Progenitor cell of endocrine pancreas (in vitro differentiated cells): ENCODE results near the gene NFE2L2. TPM values are rescaled to one million over a fixed set of nuclear protein-coding genes. Genes with fewer than 3 reads are reported as not detected.

Source experiments
- DNase-seq: peaks from one replicate; pipeline ENCODE4 v3.0.0; 2021; ENCODE audit warnings: low spot score; ENCODE audit not compliant: unreplicated experiment
- H3K27ac Mint-ChIP-seq: 2 replicates; pipeline ENCODE4 v1.8.0; 2021; ENCODE audit warnings: mild to moderate bottlenecking, moderate library complexity, mixed read lengths
- H3K27me3 Mint-ChIP-seq: 2 replicates; pipeline ENCODE4 v1.8.0; 2021; ENCODE audit warnings: mixed read lengths
- H3K36me3 Mint-ChIP-seq: 2 replicates; pipeline ENCODE4 v1.8.0; 2022; ENCODE audit warnings: mixed read lengths; ENCODE audit not compliant: insufficient read depth
- H3K4me1 Mint-ChIP-seq: 2 replicates; pipeline ENCODE4 v1.8.0; 2021; ENCODE audit warnings: low read depth, mixed read lengths
- H3K4me3 Mint-ChIP-seq: 2 replicates; pipeline ENCODE4 v1.8.0; 2021; ENCODE audit warnings: low read depth, mild to moderate bottlenecking, moderate library complexity, mixed read lengths
- H3K9me3 Mint-ChIP-seq: 2 replicates; pipeline ENCODE4 v1.8.0; 2021; ENCODE audit warnings: low read depth, mixed read lengths
- total RNA-seq: library from RNA; stranded (reverse); gene quantifications from 2 replicates; pipeline ENCODE4 v1.2.1, GENCODE V29; 2021
- TF ChIP-seq, protein P1 (sequence below): fragments of 200-600 bp; sonication (generic); IDR thresholded peaks from one replicate; pipeline ENCODE4 v1.5.0; 2021; ENCODE audit warnings: antibody characterized with exemption, mild to moderate bottlenecking; ENCODE audit not compliant: unreplicated experiment

The NFE2L2 gene
- total RNA-seq, 1 donor from 2014 or later: 59.1 TPM

DNA sequence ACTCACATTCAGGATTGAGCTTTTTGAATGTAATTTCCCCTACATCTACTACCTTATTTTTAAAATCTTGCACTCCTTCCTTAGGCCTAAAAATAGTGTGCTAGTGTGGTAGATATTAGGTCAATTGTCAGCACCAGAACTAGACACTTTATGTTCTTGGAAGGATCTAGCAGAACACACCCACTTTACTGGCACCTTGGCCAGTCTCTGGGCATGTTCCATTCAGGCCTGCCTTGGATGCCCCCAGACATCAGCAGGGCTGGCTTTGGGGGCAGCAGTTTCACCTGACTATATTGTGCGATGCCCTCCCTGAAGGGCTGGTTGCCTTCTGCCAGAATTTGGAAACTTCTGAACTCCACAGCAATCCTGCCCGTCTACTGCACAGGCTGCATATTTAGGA, 15.3 kb upstream of the NFE2L2 start:
- H3K36me3 Mint-ChIP-seq: no peaks in the 10 kb centered on the region
- H3K27me3 Mint-ChIP-seq: no peaks in the 10 kb centered on the region
- H3K4me3 Mint-ChIP-seq: no peak overlapping the region
- H3K9me3 Mint-ChIP-seq: no peaks in the 10 kb centered on the region
- no peak for DNase-seq
- TF ChIP-seq, protein P1, sequence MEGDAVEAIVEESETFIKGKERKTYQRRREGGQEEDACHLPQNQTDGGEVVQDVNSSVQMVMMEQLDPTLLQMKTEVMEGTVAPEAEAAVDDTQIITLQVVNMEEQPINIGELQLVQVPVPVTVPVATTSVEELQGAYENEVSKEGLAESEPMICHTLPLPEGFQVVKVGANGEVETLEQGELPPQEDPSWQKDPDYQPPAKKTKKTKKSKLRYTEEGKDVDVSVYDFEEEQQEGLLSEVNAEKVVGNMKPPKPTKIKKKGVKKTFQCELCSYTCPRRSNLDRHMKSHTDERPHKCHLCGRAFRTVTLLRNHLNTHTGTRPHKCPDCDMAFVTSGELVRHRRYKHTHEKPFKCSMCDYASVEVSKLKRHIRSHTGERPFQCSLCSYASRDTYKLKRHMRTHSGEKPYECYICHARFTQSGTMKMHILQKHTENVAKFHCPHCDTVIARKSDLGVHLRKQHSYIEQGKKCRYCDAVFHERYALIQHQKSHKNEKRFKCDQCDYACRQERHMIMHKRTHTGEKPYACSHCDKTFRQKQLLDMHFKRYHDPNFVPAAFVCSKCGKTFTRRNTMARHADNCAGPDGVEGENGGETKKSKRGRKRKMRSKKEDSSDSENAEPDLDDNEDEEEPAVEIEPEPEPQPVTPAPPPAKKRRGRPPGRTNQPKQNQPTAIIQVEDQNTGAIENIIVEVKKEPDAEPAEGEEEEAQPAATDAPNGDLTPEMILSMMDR: no peak
- no peak overlapping the region for H3K27ac Mint-ChIP-seq
- H3K4me1 Mint-ChIP-seq: peaks cover 20% of the 10 kb centered on the region

DNA sequence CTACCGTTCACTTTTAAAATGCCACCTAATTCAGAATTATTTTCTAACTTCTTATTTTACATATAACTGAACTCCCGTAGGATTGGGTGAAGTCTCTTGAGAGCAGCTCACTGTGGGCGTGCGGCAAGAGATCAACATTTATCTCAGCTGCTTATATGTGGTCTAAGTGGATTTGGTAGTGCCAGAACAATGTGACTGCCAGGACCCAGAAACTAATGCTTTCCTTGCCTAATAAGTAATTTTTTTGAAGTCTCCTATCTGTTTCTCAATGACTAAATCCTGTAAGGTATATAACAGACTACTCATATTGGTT, 11.2 kb upstream of the NFE2L2 start:
- Mint-ChIP-seq H3K9me3 (no peaks in the 10 kb centered on the region), H3K36me3 (no peaks in the 10 kb centered on the region), H3K27ac (no peak overlapping the region), H3K4me1 (no peaks in the 10 kb centered on the region), H3K4me3 (no peak overlapping the region), H3K27me3 (no peaks in the 10 kb centered on the region)
- TF ChIP-seq, protein P1: no peak
- DNase-seq: no peak

DNA sequence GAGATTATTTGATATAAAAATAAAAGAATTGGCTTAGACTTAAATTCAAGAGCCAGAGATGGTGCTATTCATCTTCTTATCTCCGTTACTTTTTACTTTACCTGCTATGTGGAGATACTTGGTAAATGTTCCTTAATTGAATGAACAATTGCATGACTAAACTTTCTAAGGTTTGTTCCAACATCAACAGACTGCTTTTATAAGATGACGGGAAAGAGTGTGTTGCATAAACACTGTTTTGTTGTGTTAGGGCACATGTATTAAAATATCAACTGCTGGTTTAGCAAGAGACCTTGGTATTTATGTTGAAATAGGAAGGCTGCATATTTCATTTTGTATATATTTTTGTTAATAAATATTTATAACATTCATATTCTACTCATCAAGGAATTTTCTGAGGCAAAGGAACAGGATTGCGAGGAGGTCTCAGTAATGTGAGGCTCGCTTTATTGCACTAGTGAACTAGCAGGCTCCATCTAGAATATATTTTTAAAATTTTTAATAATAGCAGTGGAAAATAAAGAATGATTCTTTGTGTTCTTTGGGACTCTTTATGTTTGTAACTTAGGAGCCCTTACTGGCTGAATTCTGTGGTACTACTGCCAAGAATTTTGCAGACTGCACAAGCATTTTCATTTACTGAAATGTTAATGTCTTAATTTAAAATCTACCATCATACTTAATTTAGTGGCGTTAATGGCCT, 10.7 kb upstream of the NFE2L2 start:
- Mint-ChIP-seq H3K4me3 (no peak overlapping the region), H3K36me3 (no peaks in the 10 kb centered on the region), H3K9me3 (no peaks in the 10 kb centered on the region), H3K27me3 (no peaks in the 10 kb centered on the region), H3K4me1 (no peaks in the 10 kb centered on the region), H3K27ac (no peak overlapping the region)
- DNase-seq: no peak
- TF ChIP-seq, protein P1: no peak

DNA sequence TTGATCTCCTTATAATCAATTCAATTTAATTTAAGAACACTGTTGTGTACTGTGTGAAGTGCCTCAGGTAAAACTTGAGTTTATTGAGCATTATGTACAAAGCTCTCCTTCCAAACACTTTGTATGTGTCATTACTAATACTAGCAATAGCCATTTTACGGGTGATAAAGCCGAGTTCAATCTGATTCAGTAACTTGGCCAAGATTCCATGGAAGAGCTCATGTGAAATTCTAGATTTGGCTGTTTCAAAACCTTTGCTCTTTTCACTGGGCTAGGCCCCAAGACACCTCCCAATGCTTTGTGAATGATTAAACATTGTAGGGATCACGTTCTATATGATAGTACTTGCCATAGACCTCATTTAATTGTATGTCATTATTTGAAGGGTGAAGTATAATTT, 8.9 kb upstream of the NFE2L2 start:
- TF ChIP-seq, protein P1: no peak
- no peaks in the 10 kb centered on the region for H3K9me3 Mint-ChIP-seq
- DNase-seq: no peak
- H3K4me3 Mint-ChIP-seq: no peak overlapping the region
- H3K27me3 Mint-ChIP-seq: no peaks in the 10 kb centered on the region
- no peaks in the 10 kb centered on the region for H3K36me3 Mint-ChIP-seq
- no peak overlapping the region for H3K27ac Mint-ChIP-seq
- no peaks in the 10 kb centered on the region for H3K4me1 Mint-ChIP-seq

DNA sequence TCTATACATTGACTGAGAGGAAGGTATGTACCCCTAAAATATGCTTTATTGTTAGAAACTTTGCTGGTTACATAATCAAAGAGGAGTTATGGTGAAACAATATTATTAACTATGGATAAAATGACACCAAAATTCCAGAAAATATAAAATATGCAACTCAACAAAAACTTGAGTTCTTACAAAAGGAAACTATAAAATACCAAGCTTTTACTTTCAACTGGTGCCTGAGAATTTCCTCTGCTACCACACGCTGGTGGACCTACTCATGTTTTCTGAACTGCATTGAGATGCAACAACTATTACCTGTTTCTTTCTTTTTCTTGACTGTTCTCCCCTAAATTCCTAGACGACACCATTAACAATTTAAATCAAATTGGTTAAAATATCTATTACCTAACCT, 8.2 kb upstream of the NFE2L2 start:
- TF ChIP-seq, protein P1: no peak
- Mint-ChIP-seq H3K27me3 (no peaks in the 10 kb centered on the region), H3K4me3 (no peak overlapping the region), H3K36me3 (no peaks in the 10 kb centered on the region), H3K9me3 (no peaks in the 10 kb centered on the region), H3K27ac (no peak overlapping the region), H3K4me1 (no peaks in the 10 kb centered on the region)
- no peak for DNase-seq
